ENCODE results near the gene CEL. TPM values are rescaled to one million over a fixed set of nuclear protein-coding genes. Genes with fewer than 3 reads are reported as not detected.

Gene CEL
- total RNA-seq, 1 donor from 2014 or later, result 1.9 TPM

- H3K27ac ChIP-seq (replicated peaks), result peak overlapping the region; percentile 95
- intact Hi-C loops (cut with micrococcal nuclease), result no loop called here
- peaks cover 54% of the 10 kb centered on the region for H3K4me1 ChIP-seq
- no peaks in the 10 kb centered on the region for H3K9me3 ChIP-seq (replicated peaks)
- peaks cover 48% of the 10 kb centered on the region for H3K36me3 ChIP-seq
- no peak for DNase-seq
- no peak for TF ChIP-seq CTCF (IDR thresholded peaks at IDR 0.05; ENCODE audit: borderline replicate concordance)
- no peaks in the 10 kb centered on the region for H3K27me3 ChIP-seq (ENCODE audit: low read depth)
- no peak overlapping the region for H3K4me3 ChIP-seq
Measured at GRCh38 chr9:133111808-133112662, 50.3 kb downstream of the CEL start.

- Histone ChIP-seq H3K4me3 (peak overlapping the region; percentile 49), H3K27me3 (ENCODE audit: low read depth) (no peaks in the 10 kb centered on the region), H3K9me3 (replicated peaks) (no peaks in the 10 kb centered on the region), H3K27ac (replicated peaks) (peak overlapping the region; percentile 95), H3K4me1 (peaks cover 60% of the 10 kb centered on the region), H3K36me3 (peaks cover 42% of the 10 kb centered on the region)
- no peak for TF ChIP-seq CTCF (IDR thresholded peaks at IDR 0.05; ENCODE audit: borderline replicate concordance)
- intact Hi-C loops (cut with micrococcal nuclease), result no loop called here
- peak; percentile 45 for DNase-seq
Measured at GRCh38 chr9:133112663-133113026, 50.9 kb downstream of the CEL start.

- Histone ChIP-seq H3K9me3 (replicated peaks) (no peaks in the 10 kb centered on the region), H3K36me3 (peaks cover 34% of the 10 kb centered on the region), H3K27me3 (ENCODE audit: low read depth) (no peaks in the 10 kb centered on the region), H3K4me3 (peak overlapping the region; percentile 49), H3K4me1 (peaks cover 67% of the 10 kb centered on the region), H3K27ac (replicated peaks) (peak overlapping the region; percentile 95)
- intact Hi-C loops (cut with micrococcal nuclease), result no loop called here
- peak; percentile 64 for DNase-seq
- no peak for TF ChIP-seq CTCF (IDR thresholded peaks at IDR 0.05; ENCODE audit: borderline replicate concordance)
Measured at GRCh38 chr9:133113163-133113948, 51.6 kb downstream of the CEL start.

- TF ChIP-seq CTCF (IDR thresholded peaks at IDR 0.05; ENCODE audit: borderline replicate concordance), result no peak
- peak overlapping the region; percentile 95 for H3K27ac ChIP-seq (replicated peaks)
- H3K36me3 ChIP-seq, result peaks cover 26% of the 10 kb centered on the region
- intact Hi-C loops (cut with micrococcal nuclease), result no loop called here
- DNase-seq, result peak; percentile 63
- peaks cover 76% of the 10 kb centered on the region for H3K4me1 ChIP-seq
- no peaks in the 10 kb centered on the region for H3K9me3 ChIP-seq (replicated peaks)
- no peaks in the 10 kb centered on the region for H3K27me3 ChIP-seq (ENCODE audit: low read depth)
- peak overlapping the region; percentile 49 for H3K4me3 ChIP-seq
Measured at GRCh38 chr9:133113949-133114885, 52.4 kb downstream of the CEL start.

Data from left ventricle myocardium inferior (tissue), 1 donor.